Ascending aorta (tissue), 2 donors: ENCODE measurements around the gene CCL28. TPM values are rescaled to one million over a fixed set of nuclear protein-coding genes. Genes with fewer than 3 reads are reported as not detected.
"Not testable (repeated sequence)": the region's sequence is repeated elsewhere in the genome, so short reads cannot be mapped to it uniquely, and the experiment has no call there.

Source experiments
- DNase-seq, 2 donors: peaks; one replicate each; pipeline ENCODE4 v3.0.0-alpha.2; 2019; ENCODE audit warnings: low spot score in 2 of 2
- H3K27ac ChIP-seq, 2 donors: fragments of 200-600 bp; sonication (generic); one replicate each; pipeline ENCODE4 v1.5.1; 2016 to 2017; ENCODE audit warnings: mild to moderate bottlenecking in 1 of 2
- H3K27me3 ChIP-seq: fragments of 200-600 bp; sonication (generic); one replicate; pipeline ENCODE4 v1.5.1; 2017
- H3K36me3 ChIP-seq, 2 donors: fragments of 200-600 bp; sonication (generic); one replicate each; pipeline ENCODE4 v1.5.1; 2016
- H3K4me1 ChIP-seq, 2 donors: fragments of 200-600 bp; sonication (generic); one replicate each; pipeline ENCODE4 v1.5.1; 2016 to 2017; ENCODE audit warnings: mild to moderate bottlenecking in 1 of 2
- H3K4me3 ChIP-seq, 2 donors: fragments of 200-600 bp; sonication (generic); one replicate each; pipeline ENCODE4 v1.5.1; 2016 to 2017; ENCODE audit warnings: mild to moderate bottlenecking in 1 of 2
- H3K9me3 ChIP-seq, 2 donors: fragments of 200-600 bp; sonication (generic); one replicate each; pipeline ENCODE4 v1.5.1; 2016
- intact Hi-C: fragments of 100-400 bp; cut with DNase I; formaldehyde crosslinking; loops from one replicate; pipeline ENCODE4 v1.15.1; 2023
- total RNA-seq: library from RNA; depleted of rRNA; stranded (reverse); fragments of >200 nt; gene quantifications from one replicate; pipeline ENCODE4 v1.1.0, GENCODE V29; 2016
- TF ChIP-seq, protein P1 (sequence below), 3 experiments: fragments of 200-600 bp in 2 of 3; fragments of 450-650 bp in 1 of 3; sonication (generic) in 2 of 3; IDR thresholded peaks; one replicate each; pipeline ENCODE4 v1.5.1; 2016 to 2019; ENCODE audit warnings: antibody characterized with exemption in 3 of 3, mild to moderate bottlenecking in 1 of 3, moderate library complexity in 1 of 3

The CCL28 gene
- total RNA-seq, 1 donor from 2014 or later, result not detected

DNA sequence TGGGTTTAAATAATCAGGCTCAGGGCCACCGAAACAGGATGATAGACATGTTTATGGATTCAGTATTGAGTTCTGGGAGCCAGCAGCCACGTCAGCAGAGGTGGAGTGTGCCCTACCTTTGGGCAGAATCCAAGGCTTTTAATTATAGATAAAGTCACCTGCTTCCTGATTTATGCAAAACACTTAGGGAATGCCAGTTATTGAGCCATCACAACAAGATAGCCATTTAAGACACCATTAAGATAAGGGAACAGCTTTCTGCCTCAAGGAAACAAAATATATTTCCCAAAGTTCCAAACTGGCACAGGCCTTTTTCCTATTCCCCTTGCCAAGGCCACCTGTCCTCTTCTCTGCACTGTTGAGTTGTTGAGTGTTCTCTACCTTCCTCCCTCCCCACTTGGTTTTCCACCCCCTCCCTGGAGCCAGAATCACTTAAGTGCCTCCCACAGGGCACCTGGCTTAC, 2.4 kb downstream of the CCL28 start:
- H3K4me1 ChIP-seq, result no peaks in the 10 kb centered on the region
- no peaks in the 10 kb centered on the region for H3K36me3 ChIP-seq
- no peak overlapping the region for H3K4me3 ChIP-seq
- no peak for DNase-seq
- no peak overlapping the region for H3K27ac ChIP-seq
- intact Hi-C loops, result no loop called here
- TF ChIP-seq, protein P1, sequence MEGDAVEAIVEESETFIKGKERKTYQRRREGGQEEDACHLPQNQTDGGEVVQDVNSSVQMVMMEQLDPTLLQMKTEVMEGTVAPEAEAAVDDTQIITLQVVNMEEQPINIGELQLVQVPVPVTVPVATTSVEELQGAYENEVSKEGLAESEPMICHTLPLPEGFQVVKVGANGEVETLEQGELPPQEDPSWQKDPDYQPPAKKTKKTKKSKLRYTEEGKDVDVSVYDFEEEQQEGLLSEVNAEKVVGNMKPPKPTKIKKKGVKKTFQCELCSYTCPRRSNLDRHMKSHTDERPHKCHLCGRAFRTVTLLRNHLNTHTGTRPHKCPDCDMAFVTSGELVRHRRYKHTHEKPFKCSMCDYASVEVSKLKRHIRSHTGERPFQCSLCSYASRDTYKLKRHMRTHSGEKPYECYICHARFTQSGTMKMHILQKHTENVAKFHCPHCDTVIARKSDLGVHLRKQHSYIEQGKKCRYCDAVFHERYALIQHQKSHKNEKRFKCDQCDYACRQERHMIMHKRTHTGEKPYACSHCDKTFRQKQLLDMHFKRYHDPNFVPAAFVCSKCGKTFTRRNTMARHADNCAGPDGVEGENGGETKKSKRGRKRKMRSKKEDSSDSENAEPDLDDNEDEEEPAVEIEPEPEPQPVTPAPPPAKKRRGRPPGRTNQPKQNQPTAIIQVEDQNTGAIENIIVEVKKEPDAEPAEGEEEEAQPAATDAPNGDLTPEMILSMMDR (IDR thresholded peaks at IDR 0.05), result no peak
- no peaks in the 10 kb centered on the region for H3K9me3 ChIP-seq
- no peaks in the 10 kb centered on the region for H3K27me3 ChIP-seq

DNA sequence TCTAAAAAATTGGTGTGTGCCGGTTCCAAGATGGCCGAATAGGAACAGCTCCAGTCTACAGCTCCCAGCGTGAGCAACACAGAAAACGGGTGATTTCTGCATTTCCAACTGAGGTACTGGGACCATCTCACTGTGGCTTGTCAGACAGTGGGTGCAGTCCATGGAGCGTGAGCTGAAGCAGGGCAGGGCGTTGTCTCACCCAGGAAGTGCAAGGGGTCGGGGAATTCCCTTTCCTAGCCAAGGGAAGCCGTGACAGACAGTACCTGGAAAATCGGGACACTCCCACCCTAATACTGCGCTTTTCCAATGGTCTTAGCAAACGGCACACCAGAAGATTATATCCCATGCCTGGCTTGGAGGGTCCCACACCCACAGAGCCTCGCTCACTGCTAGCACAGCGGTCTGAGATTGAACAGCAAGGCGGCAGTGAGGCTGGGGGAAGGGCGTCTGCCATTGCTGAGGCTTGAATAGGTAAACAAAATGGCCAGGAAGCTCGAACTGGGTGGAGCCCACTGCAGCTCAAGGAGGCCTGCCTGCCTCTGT, 9.6 kb downstream of the CCL28 start:
- H3K4me1 ChIP-seq, DNase-seq, H3K27me3 ChIP-seq, intact Hi-C loops, H3K36me3 ChIP-seq, H3K9me3 ChIP-seq, H3K27ac ChIP-seq, H3K4me3 ChIP-seq: not testable (repeated sequence)

DNA sequence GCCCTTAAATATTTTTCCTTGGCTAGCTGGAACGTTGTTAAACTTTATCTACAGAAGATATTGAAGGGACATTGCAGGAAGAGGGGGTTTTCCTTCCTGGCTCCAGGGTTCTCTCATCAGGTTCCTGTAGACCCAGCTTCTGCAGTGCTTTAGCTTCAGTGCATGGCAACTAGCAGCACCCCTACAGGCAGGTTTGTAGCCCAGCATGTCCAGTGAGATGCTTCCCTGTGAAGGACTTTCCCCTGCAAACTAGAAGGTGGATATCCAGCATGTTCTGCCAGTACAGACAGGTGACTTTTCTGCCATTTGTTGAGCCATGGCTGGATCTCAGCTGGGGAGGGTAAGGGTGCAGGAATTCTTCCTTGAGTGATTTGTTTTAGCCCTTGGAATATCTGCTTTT, 10.4 kb downstream of the CCL28 start:
- Histone ChIP-seq H3K4me1 (no peaks in the 10 kb centered on the region), H3K36me3 (no peaks in the 10 kb centered on the region), H3K27me3 (no peaks in the 10 kb centered on the region), H3K9me3 (no peaks in the 10 kb centered on the region), H3K4me3 (no peak overlapping the region), H3K27ac (no peak overlapping the region)
- TF ChIP-seq, protein P1 (IDR thresholded peaks at IDR 0.05), result no peak
- intact Hi-C loops, result no loop called here
- no peak for DNase-seq

DNA sequence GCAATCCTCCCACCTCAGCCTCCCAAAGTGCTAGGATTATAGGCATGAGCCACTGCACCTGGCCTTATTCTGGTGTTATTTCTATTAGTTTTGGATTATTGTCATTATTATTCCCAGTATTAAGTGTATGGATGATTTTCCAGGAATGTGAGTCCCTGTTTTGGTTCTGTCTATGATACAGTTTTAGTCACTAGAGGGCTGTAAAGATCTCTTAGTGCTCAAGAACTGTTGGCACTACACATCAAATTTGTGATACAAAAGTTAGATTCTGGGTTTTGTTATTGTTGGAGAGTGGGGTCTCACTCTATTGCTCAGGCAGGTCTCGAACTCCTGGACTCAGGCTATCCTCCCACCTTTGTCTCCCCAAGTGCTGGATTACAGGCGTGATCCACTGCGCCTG, 12.1 kb downstream of the CCL28 start:
- intact Hi-C loops, result no loop called here
- H3K4me3 ChIP-seq, result no peak overlapping the region
- no peaks in the 10 kb centered on the region for H3K36me3 ChIP-seq
- DNase-seq, result no peak
- H3K9me3 ChIP-seq, result no peaks in the 10 kb centered on the region
- no peaks in the 10 kb centered on the region for H3K27me3 ChIP-seq
- no peaks in the 10 kb centered on the region for H3K4me1 ChIP-seq
- no peak overlapping the region for H3K27ac ChIP-seq
- TF ChIP-seq, protein P1 (IDR thresholded peaks at IDR 0.05), result no peak

DNA sequence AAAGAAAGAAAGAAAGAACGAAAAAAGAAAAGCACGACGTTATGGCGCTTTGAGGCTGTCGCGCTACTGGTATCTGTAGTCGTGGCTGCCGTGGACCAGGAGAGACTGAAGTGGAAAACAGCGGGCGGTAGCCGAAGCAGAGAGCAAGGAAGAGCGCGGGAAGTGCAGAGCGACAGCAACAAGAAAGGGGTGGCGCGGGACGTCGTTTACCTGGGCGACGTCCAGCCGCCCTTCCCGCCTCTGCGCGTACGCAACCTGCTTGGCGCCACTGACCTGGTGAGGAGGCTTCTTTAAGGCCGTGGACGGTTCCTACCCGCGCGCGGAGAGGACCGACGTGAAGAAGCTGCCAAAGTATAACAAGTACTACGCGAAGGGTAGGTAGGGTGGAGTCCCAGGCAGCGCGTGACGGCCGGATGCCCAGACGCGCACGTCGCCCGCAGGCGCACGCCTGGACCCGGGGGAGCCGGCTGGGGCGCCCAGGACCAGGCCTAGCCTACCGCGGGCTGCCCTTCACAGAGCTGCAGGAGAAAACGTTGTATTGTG, 15.4 kb downstream of the CCL28 start:
- Histone ChIP-seq H3K4me1 (no peaks in the 10 kb centered on the region), H3K9me3 (no peaks in the 10 kb centered on the region), H3K36me3 (no peaks in the 10 kb centered on the region), H3K27ac (no peak overlapping the region), H3K4me3 (peak overlapping the region; percentile 55 to 67), H3K27me3 (no peaks in the 10 kb centered on the region)
- intact Hi-C loops, result loop anchor here (5.0 to 10.0 kb wide), 3 partner anchors 85 to 292 kb away; partner anchors contain the start of genes HMGCS1 and TMEM267
- peak in 1 of 2 donors; percentile 64 for DNase-seq
- TF ChIP-seq, protein P1 (IDR thresholded peaks at IDR 0.05), result no peak

DNA sequence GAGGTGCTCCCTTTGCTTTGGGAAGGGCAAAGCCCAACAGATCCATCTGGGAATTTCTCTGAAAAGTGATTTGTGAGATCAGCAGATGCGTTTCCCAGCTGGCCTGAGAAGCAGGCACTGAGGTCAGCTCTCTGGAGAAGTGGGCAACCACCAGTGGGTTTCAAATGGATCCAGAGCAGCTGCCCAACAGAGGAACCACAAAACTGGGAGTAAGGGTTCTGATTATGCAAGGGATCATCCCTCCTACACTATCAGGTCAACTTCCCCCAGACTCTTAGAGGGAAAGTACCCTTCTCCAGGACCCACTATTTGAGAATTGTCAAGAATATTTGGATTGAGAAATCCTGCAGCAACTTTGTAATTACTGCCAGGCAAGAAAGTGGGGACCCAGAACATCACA, 21.7 kb downstream of the CCL28 start:
- no peak overlapping the region for H3K4me3 ChIP-seq
- no peaks in the 10 kb centered on the region for H3K36me3 ChIP-seq
- H3K27ac ChIP-seq, result no peak overlapping the region
- TF ChIP-seq, protein P1 (IDR thresholded peaks at IDR 0.05), result no peak
- intact Hi-C loops, result loop anchor here (10.0 kb wide), 1 partner anchor 286 kb away; no protein-coding TSS in a partner anchor
- no peaks in the 10 kb centered on the region for H3K4me1 ChIP-seq
- DNase-seq, result no peak
- H3K27me3 ChIP-seq, result no peaks in the 10 kb centered on the region
- H3K9me3 ChIP-seq, result no peaks in the 10 kb centered on the region
